Endometrial microvascular endothelial cells (primary cell): ENCODE data around the gene TAF12. TPM values are rescaled to one million over a fixed set of nuclear protein-coding genes. Genes with fewer than 3 reads are reported as not detected.
"Not testable (repeated sequence)": the region's sequence is repeated elsewhere in the genome, so short reads cannot be mapped to it uniquely, and the experiment has no call there.

ENCODE experiments used
- in situ Hi-C: cut with HindIII; loops from 2 replicates; pipeline ENCODE4 v1.10.0; 2017; ENCODE audit warnings: low sequenced_read_pairs, low pct_unique_long_range_greater_than_20kb; ENCODE audit errors: inconsistent ontology term
- total RNA-seq: library from RNA; depleted of rRNA; stranded (reverse); fragments of >200 nt; gene quantifications from one replicate; pipeline ENCODE4 v1.2.3, GENCODE V29; 2015; ENCODE audit errors: inconsistent ontology term

Gene TAF12
- 27.8 TPM for total RNA-seq

- in situ Hi-C loops = no loop called here
These were observed at the start of gene TAF12 for GRCh38 chr1:28642847-28643635. Gene TAF12, minus strand, starts transcription at chr1:28643067. Its CDS starts 20,986 bp downstream, at chr1:28622081.

GRCh38 chr1:28691627-28692026 is 48.8 kb upstream of the TAF12 start:
- in situ Hi-C loops = not testable (repeated sequence)

GRCh38 chr1:28684937-28685336 is 42.1 kb upstream of the TAF12 start:
- in situ Hi-C loops = no loop called here

- in situ Hi-C loops = no loop called here
These were observed 40.0 kb upstream of the TAF12 start for GRCh38 chr1:28682840-28683239.

GRCh38 chr1:28680151-28680550 is 37.3 kb upstream of the TAF12 start:
- in situ Hi-C loops = no loop called here

- in situ Hi-C loops = no loop called here
These were observed 33.0 kb upstream of the TAF12 start for GRCh38 chr1:28675924-28676257.

GRCh38 chr1:28672971-28673370 is 30.1 kb upstream of the TAF12 start:
- in situ Hi-C loops = not testable (repeated sequence)

- in situ Hi-C loops = no loop called here
These were observed 28.4 kb upstream of the TAF12 start for GRCh38 chr1:28671254-28671780.

GRCh38 chr1:28668956-28669723 is 26.3 kb upstream of the TAF12 start:
- in situ Hi-C loops = no loop called here

- in situ Hi-C loops = no loop called here
These were observed 25.5 kb upstream of the TAF12 start, which contains the start of gene GMEB1 for GRCh38 chr1:28668191-28668955. Gene GMEB1, plus strand, starts transcription at chr1:28668784. Its CDS starts 14,829 bp downstream, at chr1:28683613.

GRCh38 chr1:28666806-28667205 is 23.9 kb upstream of the TAF12 start:
- in situ Hi-C loops = no loop called here

- in situ Hi-C loops = no loop called here
These were observed 21.1 kb upstream of the TAF12 start for GRCh38 chr1:28663871-28664470.

GRCh38 chr1:28656335-28656734 is 13.5 kb upstream of the TAF12 start:
- in situ Hi-C loops = no loop called here

GRCh38 chr1:28655448-28656311 is 12.8 kb upstream of the TAF12 start:
- in situ Hi-C loops = not testable (repeated sequence)

- in situ Hi-C loops = not testable (repeated sequence)
These were observed 11.0 kb upstream of the TAF12 start for GRCh38 chr1:28653870-28654269.

- in situ Hi-C loops = not testable (repeated sequence)
These were observed 10.2 kb upstream of the TAF12 start for GRCh38 chr1:28653063-28653462.

GRCh38 chr1:28648474-28649198 is 5.8 kb upstream of the TAF12 start, which contains the start of gene RNU11:
Gene RNU11, plus strand, starts transcription at chr1:28648600.
- in situ Hi-C loops = no loop called here
